ENCODE data around the gene IFNAR1.

Gene IFNAR1

GRCh38 chr21:33387294-33387693 lies 62.5 kb downstream of the IFNAR1 start:
- no peak for TF ChIP-seq CTCF (IDR thresholded peaks at IDR 0.05)
- Histone ChIP-seq H3K36me3 (ENCODE audit: control insufficient read depth, insufficient read depth, low read length) (no peaks in the 10 kb centered on the region), H3K4me3 (ENCODE audit: low read depth, low read length) (no peak overlapping the region), H3K9ac (no peak overlapping the region), H3K27ac (no peak overlapping the region), H3K4me2 (ENCODE audit: low read length) (no peak overlapping the region), H2AFZ (no peak overlapping the region), H3K4me1 (no peaks in the 10 kb centered on the region), H3K79me2 (no peaks in the 10 kb centered on the region), H3K27me3 (ENCODE audit: control insufficient read depth, insufficient read depth, low read length) (no peaks in the 10 kb centered on the region), H3K9me3 (ENCODE audit: control insufficient read depth, low read length) (no peaks in the 10 kb centered on the region)

GRCh38 chr21:33388188-33388587 lies 63.4 kb downstream of the IFNAR1 start:
- Histone ChIP-seq H3K36me3 (ENCODE audit: control insufficient read depth, insufficient read depth, low read length) (no peaks in the 10 kb centered on the region), H3K4me2 (ENCODE audit: low read length) (no peak overlapping the region), H2AFZ (no peak overlapping the region), H3K27ac (no peak overlapping the region), H3K4me1 (no peaks in the 10 kb centered on the region), H3K27me3 (ENCODE audit: control insufficient read depth, insufficient read depth, low read length) (no peaks in the 10 kb centered on the region), H3K79me2 (no peaks in the 10 kb centered on the region), H3K9me3 (ENCODE audit: control insufficient read depth, low read length) (no peaks in the 10 kb centered on the region), H3K9ac (no peak overlapping the region), H3K4me3 (ENCODE audit: low read depth, low read length) (no peak overlapping the region)
- no peak for TF ChIP-seq CTCF (IDR thresholded peaks at IDR 0.05)

GRCh38 chr21:33390479-33390878 lies 65.7 kb downstream of the IFNAR1 start:
- Histone ChIP-seq H2AFZ (no peak overlapping the region), H3K36me3 (ENCODE audit: control insufficient read depth, insufficient read depth, low read length) (no peaks in the 10 kb centered on the region), H3K4me3 (ENCODE audit: low read depth, low read length) (no peak overlapping the region), H3K9me3 (ENCODE audit: control insufficient read depth, low read length) (no peaks in the 10 kb centered on the region), H3K4me1 (no peaks in the 10 kb centered on the region), H3K9ac (no peak overlapping the region), H3K27ac (no peak overlapping the region), H3K27me3 (ENCODE audit: control insufficient read depth, insufficient read depth, low read length) (no peaks in the 10 kb centered on the region), H3K4me2 (ENCODE audit: low read length) (no peak overlapping the region), H3K79me2 (no peaks in the 10 kb centered on the region)
- no peak for TF ChIP-seq CTCF (IDR thresholded peaks at IDR 0.05)

GRCh38 chr21:33391656-33392055 lies 66.9 kb downstream of the IFNAR1 start:
- Histone ChIP-seq H3K36me3 (ENCODE audit: control insufficient read depth, insufficient read depth, low read length) (no peaks in the 10 kb centered on the region), H3K27ac (no peak overlapping the region), H3K4me2 (ENCODE audit: low read length) (no peak overlapping the region), H3K79me2 (no peaks in the 10 kb centered on the region), H3K9me3 (ENCODE audit: control insufficient read depth, low read length) (no peaks in the 10 kb centered on the region), H3K4me1 (no peaks in the 10 kb centered on the region), H3K27me3 (ENCODE audit: control insufficient read depth, insufficient read depth, low read length) (no peaks in the 10 kb centered on the region), H2AFZ (no peak overlapping the region), H3K9ac (no peak overlapping the region), H3K4me3 (ENCODE audit: low read depth, low read length) (no peak overlapping the region)
- TF ChIP-seq CTCF (IDR thresholded peaks at IDR 0.05) = no peak

GRCh38 chr21:33392284-33392985 lies 67.7 kb downstream of the IFNAR1 start:
- no peaks in the 10 kb centered on the region for H3K79me2 ChIP-seq
- H3K4me3 ChIP-seq (ENCODE audit: low read depth, low read length) = no peak overlapping the region
- H3K27me3 ChIP-seq (ENCODE audit: control insufficient read depth, insufficient read depth, low read length) = no peaks in the 10 kb centered on the region
- no peak overlapping the region for H3K4me2 ChIP-seq (ENCODE audit: low read length)
- H3K27ac ChIP-seq = no peak overlapping the region
- H3K9ac ChIP-seq = no peak overlapping the region
- H3K4me1 ChIP-seq = no peaks in the 10 kb centered on the region
- H3K9me3 ChIP-seq (ENCODE audit: control insufficient read depth, low read length) = no peaks in the 10 kb centered on the region
- TF ChIP-seq CTCF (IDR thresholded peaks at IDR 0.05) = no peak
- H3K36me3 ChIP-seq (ENCODE audit: control insufficient read depth, insufficient read depth, low read length) = no peaks in the 10 kb centered on the region
- no peak overlapping the region for H2AFZ ChIP-seq

Measured in parathyroid adenoma (tissue), 2 donors.